ENCODE results near the gene ZCCHC8.

DNA sequence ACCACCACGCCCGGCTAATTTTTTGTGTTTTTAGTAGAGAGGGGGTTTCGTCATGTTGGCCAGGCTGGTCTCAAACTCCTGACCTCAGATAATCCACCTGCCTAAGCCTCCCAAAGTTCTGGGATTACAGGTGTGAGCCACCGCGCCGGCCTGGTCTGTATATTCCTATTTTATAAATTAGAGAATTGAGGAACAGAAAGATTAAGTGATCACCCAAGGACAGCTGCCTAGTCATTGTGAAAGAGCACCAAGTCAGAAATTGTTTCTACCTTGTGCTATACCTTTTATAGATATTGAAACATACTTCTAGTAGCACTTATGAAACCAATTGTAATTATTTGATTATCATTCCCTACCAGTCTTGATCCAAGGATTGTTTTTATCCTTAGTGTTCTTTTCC lies 28.3 kb upstream of the ZCCHC8 start:
- TF ChIP-seq JUND (IDR thresholded peaks at IDR 0.05) (no peak), POLR2A (IDR thresholded peaks at IDR 0.05; ENCODE audit: borderline replicate concordance, extremely low read depth, insufficient read depth, insufficient read length) (no peak), POLR2AphosphoS5 (IDR thresholded peaks at IDR 0.05; ENCODE audit: low read depth, low read length) (no peak), CEBPB (IDR thresholded peaks at IDR 0.05; ENCODE audit: low read depth) (no peak), TCF7L2 (IDR thresholded peaks at IDR 0.05; ENCODE audit: borderline replicate concordance, extremely low read depth, insufficient read depth, insufficient read length) (no peak), ELF1 (IDR thresholded peaks at IDR 0.05; ENCODE audit: borderline replicate concordance, low read depth) (no peak), RAD21 (IDR thresholded peaks at IDR 0.05; ENCODE audit: low read depth) (no peak), EGR1 (IDR thresholded peaks at IDR 0.05; ENCODE audit: low read depth) (no peak), EZH2 (IDR thresholded peaks at IDR 0.05) (no peak), ATF3 (IDR thresholded peaks at IDR 0.05) (no peak), YY1 (IDR thresholded peaks at IDR 0.05; ENCODE audit: extremely low read depth, insufficient replicate concordance, low read depth, low read length) (no peak)
- TF ChIP-seq, protein P1, sequence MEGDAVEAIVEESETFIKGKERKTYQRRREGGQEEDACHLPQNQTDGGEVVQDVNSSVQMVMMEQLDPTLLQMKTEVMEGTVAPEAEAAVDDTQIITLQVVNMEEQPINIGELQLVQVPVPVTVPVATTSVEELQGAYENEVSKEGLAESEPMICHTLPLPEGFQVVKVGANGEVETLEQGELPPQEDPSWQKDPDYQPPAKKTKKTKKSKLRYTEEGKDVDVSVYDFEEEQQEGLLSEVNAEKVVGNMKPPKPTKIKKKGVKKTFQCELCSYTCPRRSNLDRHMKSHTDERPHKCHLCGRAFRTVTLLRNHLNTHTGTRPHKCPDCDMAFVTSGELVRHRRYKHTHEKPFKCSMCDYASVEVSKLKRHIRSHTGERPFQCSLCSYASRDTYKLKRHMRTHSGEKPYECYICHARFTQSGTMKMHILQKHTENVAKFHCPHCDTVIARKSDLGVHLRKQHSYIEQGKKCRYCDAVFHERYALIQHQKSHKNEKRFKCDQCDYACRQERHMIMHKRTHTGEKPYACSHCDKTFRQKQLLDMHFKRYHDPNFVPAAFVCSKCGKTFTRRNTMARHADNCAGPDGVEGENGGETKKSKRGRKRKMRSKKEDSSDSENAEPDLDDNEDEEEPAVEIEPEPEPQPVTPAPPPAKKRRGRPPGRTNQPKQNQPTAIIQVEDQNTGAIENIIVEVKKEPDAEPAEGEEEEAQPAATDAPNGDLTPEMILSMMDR (IDR thresholded peaks at IDR 0.05 in 2 of 3, conservative IDR thresholded peaks at IDR 0.05 in 1 of 3; ENCODE audit: borderline replicate concordance in 1 of 3, insufficient read depth in 1 of 3, low read depth in 2 of 3, low read length in 2 of 3) = no peak
- TF ChIP-seq, protein P2, sequence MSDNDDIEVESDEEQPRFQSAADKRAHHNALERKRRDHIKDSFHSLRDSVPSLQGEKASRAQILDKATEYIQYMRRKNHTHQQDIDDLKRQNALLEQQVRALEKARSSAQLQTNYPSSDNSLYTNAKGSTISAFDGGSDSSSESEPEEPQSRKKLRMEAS (IDR thresholded peaks at IDR 0.05) = no peak

Measured in HCT116 (cell line).